WERI-Rb-1 (cell line): ENCODE data around the gene MOB4.

Experiments
- DNase-seq: peaks from one replicate; pipeline ENCODE4 v3.0.0-alpha.2; 2020
- H3K27ac ChIP-seq: fragments of 250-450 bp; sonication (Bioruptor Pico); 2 replicates; pipeline ENCODE4 v1.5.1; 2020; ENCODE audit warnings: mild to moderate bottlenecking, moderate library complexity
- H3K27me3 ChIP-seq: fragments of 250-450 bp; sonication (Bioruptor Pico); 2 replicates; pipeline ENCODE4 v1.5.1; 2021; ENCODE audit warnings: mild to moderate bottlenecking, low read depth, moderate library complexity; ENCODE audit not compliant: insufficient read depth, severe bottlenecking
- H3K36me3 ChIP-seq: fragments of 250-450 bp; sonication (Bioruptor Pico); 2 replicates; pipeline ENCODE4 v1.5.1; 2020; ENCODE audit warnings: mild to moderate bottlenecking, moderate library complexity
- H3K4me3 ChIP-seq: 2 replicates; pipeline ENCODE4 v1.5.1; 2011; ENCODE audit warnings: low read depth, mild to moderate bottlenecking, control low read depth, low read length
- H3K9me3 ChIP-seq: fragments of 250-450 bp; sonication (Bioruptor Pico); 2 replicates; pipeline ENCODE4 v1.5.1; 2021; ENCODE audit warnings: mild to moderate bottlenecking, moderate library complexity; ENCODE audit not compliant: severe bottlenecking
- TF ChIP-seq, protein P1 (sequence below): IDR thresholded peaks from 2 replicates; pipeline ENCODE4 v1.5.1; 2011; ENCODE audit warnings: low read depth, mild to moderate bottlenecking, control low read depth, inconsistent platforms, low read length

MOB4 gene

DNA sequence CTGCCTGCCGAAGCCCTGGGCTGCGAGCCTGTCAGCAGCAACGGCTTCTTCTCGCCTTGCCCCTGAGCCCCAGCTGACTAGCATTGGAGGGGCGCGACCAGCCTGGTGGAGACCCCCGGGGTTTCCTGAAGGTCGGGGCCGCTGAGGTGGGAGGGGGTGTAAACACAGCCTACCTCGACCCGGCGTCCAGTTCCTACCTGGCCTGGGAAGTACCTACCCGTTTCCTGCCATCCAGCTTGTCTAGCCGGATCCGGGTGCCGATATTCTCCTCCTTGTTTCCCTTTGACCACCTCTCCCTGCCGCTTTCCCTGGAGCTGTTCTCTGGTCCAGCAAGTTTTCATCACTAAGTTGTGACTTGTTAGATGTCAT, 511 bp downstream of the MOB4 start:
- no peak for DNase-seq

DNA sequence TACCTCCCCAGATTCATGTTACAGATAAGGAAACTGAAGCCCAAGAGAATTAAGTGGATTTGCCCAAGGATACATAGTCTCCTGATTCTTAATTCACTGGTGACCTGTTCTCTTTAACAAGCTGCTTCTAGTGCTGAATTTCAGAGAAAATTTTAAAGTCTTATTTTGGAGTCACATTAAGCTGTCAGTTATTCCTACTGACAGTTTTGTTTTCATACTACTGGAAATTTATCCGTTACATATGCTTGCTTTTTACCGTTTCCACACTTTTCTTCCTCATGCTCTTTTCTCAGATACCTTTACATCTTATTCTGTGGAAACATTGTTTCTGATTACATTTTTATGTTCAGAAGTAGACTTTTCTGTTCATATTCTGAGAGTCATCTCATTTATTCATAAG, 1.3 kb downstream of the MOB4 start:
- TF ChIP-seq, protein P1, sequence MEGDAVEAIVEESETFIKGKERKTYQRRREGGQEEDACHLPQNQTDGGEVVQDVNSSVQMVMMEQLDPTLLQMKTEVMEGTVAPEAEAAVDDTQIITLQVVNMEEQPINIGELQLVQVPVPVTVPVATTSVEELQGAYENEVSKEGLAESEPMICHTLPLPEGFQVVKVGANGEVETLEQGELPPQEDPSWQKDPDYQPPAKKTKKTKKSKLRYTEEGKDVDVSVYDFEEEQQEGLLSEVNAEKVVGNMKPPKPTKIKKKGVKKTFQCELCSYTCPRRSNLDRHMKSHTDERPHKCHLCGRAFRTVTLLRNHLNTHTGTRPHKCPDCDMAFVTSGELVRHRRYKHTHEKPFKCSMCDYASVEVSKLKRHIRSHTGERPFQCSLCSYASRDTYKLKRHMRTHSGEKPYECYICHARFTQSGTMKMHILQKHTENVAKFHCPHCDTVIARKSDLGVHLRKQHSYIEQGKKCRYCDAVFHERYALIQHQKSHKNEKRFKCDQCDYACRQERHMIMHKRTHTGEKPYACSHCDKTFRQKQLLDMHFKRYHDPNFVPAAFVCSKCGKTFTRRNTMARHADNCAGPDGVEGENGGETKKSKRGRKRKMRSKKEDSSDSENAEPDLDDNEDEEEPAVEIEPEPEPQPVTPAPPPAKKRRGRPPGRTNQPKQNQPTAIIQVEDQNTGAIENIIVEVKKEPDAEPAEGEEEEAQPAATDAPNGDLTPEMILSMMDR, result no peak
- peak overlapping the region; percentile 65 for H3K4me3 ChIP-seq
- H3K27ac ChIP-seq, result no peak overlapping the region
- H3K9me3 ChIP-seq, result no peaks in the 10 kb centered on the region
- no peak for DNase-seq
- peaks cover 8% of the 10 kb centered on the region for H3K36me3 ChIP-seq
- H3K27me3 ChIP-seq, result no peaks in the 10 kb centered on the region

More for the DNA sequence above, 511 bp downstream of the MOB4 start:
- TF ChIP-seq, protein P1, result no peak
- Histone ChIP-seq H3K4me3 (peak overlapping the region; percentile 65), H3K36me3 (peaks cover 8% of the 10 kb centered on the region), H3K27me3 (no peaks in the 10 kb centered on the region), H3K27ac (peak overlapping the region; percentile 93), H3K9me3 (no peaks in the 10 kb centered on the region)

DNA sequence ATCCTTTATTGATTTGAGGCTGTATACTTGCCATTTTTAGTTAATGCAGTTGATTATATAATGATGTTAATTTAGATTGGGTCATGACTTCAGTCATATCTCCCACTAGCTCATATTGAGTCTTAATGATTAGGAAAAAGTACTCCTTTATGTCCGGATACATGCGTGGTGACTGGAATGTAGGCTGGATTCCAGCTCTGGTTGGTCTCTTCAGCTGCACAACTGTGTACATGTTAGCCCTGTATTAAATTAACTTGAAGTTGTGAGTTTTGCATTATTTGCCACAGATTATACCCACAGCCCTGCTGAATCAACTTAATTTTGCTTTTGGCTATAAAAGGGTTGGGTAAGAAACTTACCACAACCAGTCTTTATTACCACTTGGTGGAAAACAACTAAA, 22.5 kb downstream of the MOB4 start:
- Histone ChIP-seq H3K27me3 (no peaks in the 10 kb centered on the region), H3K36me3 (peaks cover 60% of the 10 kb centered on the region), H3K4me3 (no peak overlapping the region), H3K27ac (no peak overlapping the region), H3K9me3 (no peaks in the 10 kb centered on the region)
- no peak for DNase-seq
- TF ChIP-seq, protein P1, result no peak

DNA sequence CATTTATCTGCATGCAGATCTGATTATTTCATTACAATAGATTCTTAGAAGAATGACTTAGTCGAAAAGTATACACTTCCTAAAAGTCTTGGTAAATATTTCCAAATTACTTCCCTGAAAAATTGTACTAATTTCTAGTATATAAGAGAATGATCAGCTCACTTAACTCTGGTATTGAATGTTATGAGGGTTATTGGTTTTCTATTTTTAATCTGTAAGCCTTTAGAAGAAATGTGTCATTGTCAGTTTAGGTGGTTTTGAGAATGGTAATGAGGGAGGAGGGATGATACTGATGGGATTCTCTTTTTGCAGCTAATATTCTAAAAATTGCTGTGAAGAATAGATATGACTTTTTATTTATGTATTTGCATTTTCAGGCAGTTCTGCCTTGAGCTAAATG, 23.9 kb downstream of the MOB4 start:
- Histone ChIP-seq H3K4me3 (no peak overlapping the region), H3K27ac (no peak overlapping the region), H3K27me3 (no peaks in the 10 kb centered on the region), H3K36me3 (peaks cover 66% of the 10 kb centered on the region), H3K9me3 (no peaks in the 10 kb centered on the region)
- TF ChIP-seq, protein P1, result no peak
- no peak for DNase-seq

DNA sequence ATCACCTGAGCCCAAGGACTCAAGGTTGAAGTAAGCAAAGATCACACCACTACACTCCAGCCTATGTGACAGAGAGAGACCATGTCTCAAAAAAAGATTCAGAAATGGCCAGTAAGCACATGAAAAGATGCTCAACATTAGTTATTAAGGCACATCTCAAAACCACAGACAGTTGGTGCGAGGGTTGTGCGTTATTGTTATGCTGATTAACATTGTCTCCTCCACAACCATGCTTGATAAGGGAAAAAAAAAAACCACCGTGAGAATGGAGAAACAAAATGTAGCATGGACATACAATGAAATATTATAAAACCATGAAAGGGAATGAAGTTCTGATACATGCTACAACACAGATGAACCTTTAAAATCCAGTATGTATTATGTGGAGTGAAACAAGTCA, 27.3 kb downstream of the MOB4 start:
- TF ChIP-seq, protein P1, result no peak
- no peaks in the 10 kb centered on the region for H3K9me3 ChIP-seq
- H3K27ac ChIP-seq, result no peak overlapping the region
- H3K27me3 ChIP-seq, result no peaks in the 10 kb centered on the region
- H3K36me3 ChIP-seq, result peaks cover 66% of the 10 kb centered on the region
- DNase-seq, result no peak
- no peak overlapping the region for H3K4me3 ChIP-seq

DNA sequence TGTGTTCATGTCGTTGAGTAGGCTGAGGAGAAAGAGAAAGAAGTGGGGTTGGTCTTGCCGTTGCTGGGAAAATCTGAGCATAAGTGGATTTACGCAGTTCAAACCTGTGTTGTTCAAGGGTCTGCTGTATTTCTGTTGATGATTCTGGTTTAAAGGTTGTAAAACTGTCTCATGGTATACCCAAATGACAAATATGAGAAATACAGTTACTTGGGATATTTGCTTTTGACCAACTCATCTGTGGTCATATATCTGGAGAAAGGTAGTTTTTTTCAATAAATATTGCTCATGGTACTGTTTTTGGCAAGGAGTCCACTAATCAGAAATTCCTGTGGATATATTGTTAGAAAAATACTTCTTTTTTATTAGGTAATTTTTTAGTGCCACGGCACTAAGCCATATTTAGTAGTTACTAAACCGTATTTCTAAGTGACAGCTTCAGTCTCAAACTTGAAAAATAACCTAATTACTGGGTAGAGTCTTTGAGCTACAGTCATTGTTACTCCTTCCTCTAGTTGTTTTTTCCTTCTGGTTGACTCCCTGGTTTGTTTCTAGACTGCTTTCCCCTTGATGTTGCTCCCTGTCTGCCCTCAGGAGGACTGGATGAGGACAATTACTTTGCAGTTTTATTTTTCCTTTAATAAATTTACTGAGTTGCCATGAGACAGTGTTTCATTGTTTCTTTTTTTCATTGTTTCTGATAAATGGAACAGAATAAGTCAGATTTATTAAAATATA, 31.5 kb downstream of the MOB4 start:
- TF ChIP-seq, protein P1, result no peak
- no peak for DNase-seq
- Histone ChIP-seq H3K27ac (no peak overlapping the region), H3K9me3 (no peaks in the 10 kb centered on the region), H3K27me3 (no peaks in the 10 kb centered on the region), H3K36me3 (peaks cover 59% of the 10 kb centered on the region), H3K4me3 (no peak overlapping the region)
